ENCODE data around the gene ATOSB.

The ATOSB gene

DNA sequence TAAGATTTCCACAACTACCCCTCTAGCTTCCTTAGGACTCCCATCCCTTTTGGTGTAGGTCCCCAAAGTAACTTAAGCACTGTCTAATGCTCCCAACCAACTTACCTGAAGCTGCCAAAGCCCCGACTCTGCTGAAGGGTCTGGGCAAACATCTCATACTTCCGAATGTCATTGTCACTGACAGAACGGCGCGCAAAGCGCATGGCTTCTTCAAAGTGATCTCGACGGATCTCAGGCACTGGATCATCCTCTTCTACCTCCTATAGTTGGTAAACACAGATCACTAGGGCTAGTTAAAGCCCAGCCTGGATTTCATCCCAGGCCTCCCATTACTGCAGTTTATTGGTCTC is 58.4 kb downstream of the ATOSB start:
- Histone ChIP-seq H3K9ac (no peak overlapping the region), H3K4me2 (no peak overlapping the region), H3K4me3 (IDR thresholded peaks at IDR 0.05; ENCODE audit: insufficient read depth, low read depth, low read length) (no peak overlapping the region), H3K27ac (no peak overlapping the region), H3K4me1 (ENCODE audit: low read depth, poor library complexity, severe bottlenecking) (no peaks in the 10 kb centered on the region), H3K36me3 (ENCODE audit: insufficient read depth) (peaks cover 37% of the 10 kb centered on the region), H3K79me2 (ENCODE audit: insufficient read depth, low read depth) (0 out of 2 replicates have a peak, but pooled peaks cover under 1% of the 10 kb centered on the region), H4K20me1 (ENCODE audit: insufficient read depth) (no peaks in the 10 kb centered on the region), H3K27me3 (ENCODE audit: insufficient read depth, low read depth) (no peaks in the 10 kb centered on the region), H2AFZ (ENCODE audit: low read depth) (no peak overlapping the region)
- TF ChIP-seq CTCF (conservative IDR thresholded peaks at IDR 0.05; ENCODE audit: low read depth, low read length): no peak

DNA sequence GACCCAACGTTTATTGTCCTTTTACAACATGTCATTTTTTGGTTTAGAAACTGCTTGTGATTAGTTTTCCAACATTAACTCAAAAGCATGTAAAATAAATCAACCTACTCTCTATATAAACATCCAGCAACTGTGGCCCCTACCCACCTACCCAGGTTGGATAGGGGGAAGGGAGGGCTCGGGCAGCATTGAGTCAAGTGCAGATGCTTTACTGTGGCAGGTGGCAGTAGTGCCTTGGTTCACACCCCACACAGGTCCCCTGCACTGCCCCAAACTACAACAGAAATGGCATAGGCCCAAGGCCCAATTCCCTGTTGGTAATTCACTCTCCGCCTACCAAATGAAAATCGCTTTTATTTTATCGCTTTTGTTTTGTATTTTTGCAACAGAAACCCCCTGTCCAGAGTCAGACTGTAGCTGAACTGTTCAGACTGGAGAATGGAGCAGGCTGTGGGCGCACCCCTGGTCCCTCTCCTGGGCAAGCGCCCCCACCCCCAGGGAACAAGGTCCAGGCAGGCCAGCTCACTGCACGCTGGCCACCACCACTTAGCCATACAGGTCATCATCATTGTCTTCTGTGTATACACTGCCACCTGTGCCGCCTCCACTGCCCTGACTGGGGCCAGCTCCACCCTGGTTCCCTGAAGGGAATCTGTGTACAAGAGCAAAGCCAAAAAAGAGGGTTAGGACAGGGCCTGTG is 58.9 kb downstream of the ATOSB start:
- TF ChIP-seq CTCF (conservative IDR thresholded peaks at IDR 0.05; ENCODE audit: low read depth, low read length): no peak
- no peaks in the 10 kb centered on the region for H3K27me3 ChIP-seq (ENCODE audit: insufficient read depth, low read depth)
- no peaks in the 10 kb centered on the region for H3K4me1 ChIP-seq (ENCODE audit: low read depth, poor library complexity, severe bottlenecking)
- H3K79me2 ChIP-seq (ENCODE audit: insufficient read depth, low read depth): no peaks in the 10 kb centered on the region
- H3K9ac ChIP-seq: no peak overlapping the region
- H2AFZ ChIP-seq (ENCODE audit: low read depth): no peak overlapping the region
- no peaks in the 10 kb centered on the region for H4K20me1 ChIP-seq (ENCODE audit: insufficient read depth)
- H3K4me3 ChIP-seq (IDR thresholded peaks at IDR 0.05; ENCODE audit: insufficient read depth, low read depth, low read length): no peak overlapping the region
- no peak overlapping the region for H3K4me2 ChIP-seq
- no peak overlapping the region for H3K27ac ChIP-seq
- peaks cover 37% of the 10 kb centered on the region for H3K36me3 ChIP-seq (ENCODE audit: insufficient read depth)

DNA sequence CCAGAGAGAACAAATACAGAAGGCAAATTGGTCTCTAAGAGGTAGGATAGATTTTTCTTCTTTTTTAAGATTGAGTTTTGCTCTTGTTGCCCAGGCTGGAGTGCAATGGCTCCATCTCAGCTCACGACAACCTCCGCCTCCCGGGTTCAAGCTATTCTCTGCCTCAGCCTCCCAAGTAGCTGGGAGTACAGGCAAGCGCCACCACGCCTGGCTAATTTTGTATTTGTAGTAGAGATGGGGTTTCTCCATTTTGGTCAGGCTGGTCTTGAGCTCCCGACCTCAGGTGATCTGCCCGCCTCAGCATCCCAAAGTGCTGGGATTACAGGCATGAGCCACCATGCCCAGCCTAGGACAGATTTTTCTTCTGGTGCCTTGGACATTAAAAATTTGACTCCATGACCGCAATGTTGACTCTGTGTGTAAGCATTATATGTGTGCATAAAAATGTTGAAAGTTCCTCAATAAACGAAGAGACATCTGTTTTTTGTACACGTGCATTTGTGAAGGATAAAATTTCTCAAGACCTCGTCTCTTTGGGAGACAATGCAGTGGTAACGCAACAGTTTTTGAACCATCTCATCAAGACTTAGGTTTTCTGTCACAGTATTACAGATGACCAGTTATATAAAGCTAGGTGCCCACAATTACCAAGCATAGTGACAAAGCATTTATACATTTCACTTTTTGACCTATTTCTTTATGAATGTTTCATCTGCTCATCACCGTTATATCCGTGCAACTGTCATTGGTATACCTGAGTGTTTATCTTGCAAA is 60.6 kb downstream of the ATOSB start:
- Histone ChIP-seq H3K27me3 (ENCODE audit: insufficient read depth, low read depth) (no peaks in the 10 kb centered on the region), H3K4me3 (IDR thresholded peaks at IDR 0.05; ENCODE audit: insufficient read depth, low read depth, low read length) (no peak overlapping the region), H3K9ac (no peak overlapping the region), H4K20me1 (ENCODE audit: insufficient read depth) (no peaks in the 10 kb centered on the region), H3K27ac (no peak overlapping the region), H3K4me1 (ENCODE audit: low read depth, poor library complexity, severe bottlenecking) (peaks cover 4% of the 10 kb centered on the region), H3K4me2 (no peak overlapping the region), H3K36me3 (ENCODE audit: insufficient read depth) (peaks cover 23% of the 10 kb centered on the region), H2AFZ (ENCODE audit: low read depth) (no peak overlapping the region), H3K79me2 (ENCODE audit: insufficient read depth, low read depth) (no peaks in the 10 kb centered on the region)
- TF ChIP-seq CTCF (conservative IDR thresholded peaks at IDR 0.05; ENCODE audit: low read depth, low read length): no peak

DNA sequence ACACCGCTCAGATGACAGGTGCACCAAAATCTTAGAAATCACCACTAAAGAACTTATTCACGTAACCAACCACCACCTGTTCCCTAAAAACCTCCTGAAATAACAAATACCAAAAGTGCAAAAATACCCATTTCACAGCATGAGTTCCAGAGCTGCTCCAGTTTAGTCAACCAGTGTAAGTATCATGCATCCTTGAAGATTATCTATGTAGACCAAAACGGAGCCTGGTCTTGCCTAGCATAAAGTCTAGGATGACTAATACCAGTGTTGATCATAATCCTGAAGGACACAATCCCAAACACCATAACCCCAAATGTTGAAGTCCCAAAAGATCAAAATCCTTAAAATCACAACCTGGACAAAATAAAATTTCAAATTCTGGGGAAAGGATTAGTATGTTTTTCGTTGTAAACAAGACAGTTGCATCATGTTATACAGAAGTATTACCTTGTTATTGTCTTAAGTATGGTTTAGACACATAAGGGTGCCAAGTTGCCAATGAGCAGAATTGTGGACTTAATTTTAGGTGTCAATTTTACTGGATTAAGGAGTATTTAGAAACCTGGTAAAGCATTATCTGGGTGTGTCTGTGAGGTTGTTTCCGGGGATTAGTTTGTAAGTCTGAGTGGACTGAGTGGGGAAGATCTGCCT is 61.4 kb downstream of the ATOSB start:
- peaks cover 17% of the 10 kb centered on the region for H3K36me3 ChIP-seq (ENCODE audit: insufficient read depth)

More for the DNA sequence above, 61.4 kb downstream of the ATOSB start:
- no peak for TF ChIP-seq CTCF (conservative IDR thresholded peaks at IDR 0.05; ENCODE audit: low read depth, low read length)
- H3K27me3 ChIP-seq (ENCODE audit: insufficient read depth, low read depth): no peaks in the 10 kb centered on the region
- H3K9ac ChIP-seq: no peak overlapping the region
- H3K4me1 ChIP-seq (ENCODE audit: low read depth, poor library complexity, severe bottlenecking): peaks cover 4% of the 10 kb centered on the region
- H4K20me1 ChIP-seq (ENCODE audit: insufficient read depth): no peaks in the 10 kb centered on the region
- no peak overlapping the region for H3K27ac ChIP-seq
- no peak overlapping the region for H2AFZ ChIP-seq (ENCODE audit: low read depth)
- H3K4me2 ChIP-seq: no peak overlapping the region
- H3K4me3 ChIP-seq (IDR thresholded peaks at IDR 0.05; ENCODE audit: insufficient read depth, low read depth, low read length): no peak overlapping the region
- H3K79me2 ChIP-seq (ENCODE audit: insufficient read depth, low read depth): no peaks in the 10 kb centered on the region
